ENCODE results near the gene SERHL2.

- TF ChIP-seq CTCF (IDR thresholded peaks at IDR 0.05) (no peak), USF2 (CRISPR knock-in tag; IDR thresholded peaks at IDR 0.05) (no peak), ZNF416 (CRISPR knock-in tag; IDR thresholded peaks at IDR 0.05) (no peak), FOXK1 (CRISPR knock-in tag; IDR thresholded peaks at IDR 0.05) (no peak), JUN (CRISPR knock-in tag; IDR thresholded peaks at IDR 0.05) (no peak), ATF3 (CRISPR knock-in tag; conservative IDR thresholded peaks at IDR 0.05) (no peak), NFYB (CRISPR knock-in tag; conservative IDR thresholded peaks at IDR 0.05; ENCODE audit: low read depth) (no peak), ZNF263 (CRISPR knock-in tag; IDR thresholded peaks at IDR 0.05; ENCODE audit: low read depth) (no peak), IRF1 (CRISPR knock-in tag; IDR thresholded peaks at IDR 0.05) (no peak), ZNF512 (CRISPR knock-in tag; IDR thresholded peaks at IDR 0.05; ENCODE audit: borderline replicate concordance) (no peak), USF1 (CRISPR knock-in tag; IDR thresholded peaks at IDR 0.05) (no peak)
Measured at GRCh38 chr22:42585096-42585495, 31.3 kb downstream of the SERHL2 start.
